Thymus (tissue), 11 donors: ENCODE results near the gene CRISPLD2. TPM values are rescaled to one million over a fixed set of nuclear protein-coding genes. Genes with fewer than 3 reads are reported as not detected.
"Not testable (repeated sequence)": the region's sequence is repeated elsewhere in the genome, so short reads cannot be mapped to it uniquely, and the experiment has no call there.

Source experiments
- DNase-seq, 9 donors: peaks; one replicate each; pipeline ENCODE4 v3.0.0-alpha.2; 2013; ENCODE audit warnings: low spot score in 9 of 9, low read depth in 6 of 9, missing footprints in 1 of 9
- H3K27ac ChIP-seq, 2 donors: one replicate each; pipeline ENCODE4 v1.5.1; 2013; ENCODE audit warnings: control low read depth in 1 of 2, low read depth in 1 of 2, low read length in 1 of 2, mild to moderate bottlenecking in 1 of 2, moderate library complexity in 1 of 2
- H3K27me3 ChIP-seq, 2 donors: one replicate each; pipeline ENCODE4 v1.5.1; 2013; ENCODE audit warnings: low read length in 1 of 2; ENCODE audit not compliant: control insufficient read depth in 2 of 2, insufficient read depth in 1 of 2
- H3K36me3 ChIP-seq, 2 donors: one replicate each; pipeline ENCODE4 v1.5.1; 2013; ENCODE audit warnings: low read length in 1 of 2, mild to moderate bottlenecking in 1 of 2, moderate library complexity in 1 of 2; ENCODE audit not compliant: control insufficient read depth in 2 of 2, insufficient read depth in 2 of 2
- H3K4me1 ChIP-seq, 2 donors: one replicate each; pipeline ENCODE4 v1.5.1; 2013; ENCODE audit warnings: low read length in 2 of 2; ENCODE audit not compliant: control insufficient read depth in 2 of 2, insufficient read depth in 2 of 2
- H3K4me3 ChIP-seq, 2 donors: one replicate each; pipeline ENCODE4 v1.5.1; 2013; ENCODE audit warnings: low read length in 2 of 2, control low read depth in 1 of 2, mild to moderate bottlenecking in 1 of 2
- H3K9me3 ChIP-seq, 2 donors: one replicate each; pipeline ENCODE4 v1.5.1; 2013; ENCODE audit warnings: low read length in 1 of 2, mild to moderate bottlenecking in 1 of 2; ENCODE audit not compliant: control insufficient read depth in 2 of 2, insufficient read depth in 1 of 2
- WGBS: extraction: QIAGEN DNeasy Blood & Tissue Kit; methylation state at CpG from one replicate; pipeline ENCODE4 v1.1.7; 2013; 5-methylcytosine and 5-hydroxymethylcytosine counted together
- polyA plus RNA-seq: library from polyadenylated mRNA; stranded (reverse); fragments of 200-250 nt; gene quantifications from one replicate; pipeline ENCODE4 v1.2.3, GENCODE V29; 2013
- total RNA-seq: library from RNA; stranded (reverse); fragments of 120-200 nt; gene quantifications from one replicate; pipeline ENCODE4 v1.2.4, GENCODE V29; 2013
- donor health status: healthy.

Gene CRISPLD2
- total and polyA plus RNA-seq, 2 donors, result 2.1 to 7.2 TPM

- WGBS, result 92% methylated on average over 9 of the region's 9 CpGs
- peaks cover 0 to 10% of the 10 kb centered on the region in 2 donors for H3K27me3 ChIP-seq
- DNase-seq, result no peak
- H3K9me3 ChIP-seq, result peaks cover 0 to 2% of the 10 kb centered on the region in 2 donors
- no peak overlapping the region for H3K27ac ChIP-seq
- H3K4me1 ChIP-seq, result peaks cover 0 to 5% of the 10 kb centered on the region in 2 donors
- no peak overlapping the region for H3K4me3 ChIP-seq
- H3K36me3 ChIP-seq, result no peaks in the 10 kb centered on the region
These were observed 48.5 kb downstream of the CRISPLD2 start for GRCh38 chr16:84868328-84868727.

- 97% methylated on average over 17 of the region's 17 CpGs for WGBS
- no peak for DNase-seq
- no peak overlapping the region for H3K27ac ChIP-seq
- H3K4me1 ChIP-seq, result peaks cover 0 to 5% of the 10 kb centered on the region in 2 donors
- H3K27me3 ChIP-seq, result peaks cover 0 to 10% of the 10 kb centered on the region in 2 donors
- no peaks in the 10 kb centered on the region for H3K36me3 ChIP-seq
- H3K4me3 ChIP-seq, result no peak overlapping the region
- H3K9me3 ChIP-seq, result peaks cover 0 to 2% of the 10 kb centered on the region in 2 donors
These were observed 49.2 kb downstream of the CRISPLD2 start for GRCh38 chr16:84868829-84869472.

GRCh38 chr16:84869473-84869845 lies 49.7 kb downstream of the CRISPLD2 start:
- H3K36me3 ChIP-seq, result no peaks in the 10 kb centered on the region

GRCh38 chr16:84872971-84873370 lies 53.2 kb downstream of the CRISPLD2 start:
- not testable (repeated sequence) for DNase-seq, H3K27ac ChIP-seq, H3K9me3 ChIP-seq, H3K27me3 ChIP-seq, H3K4me1 ChIP-seq, H3K4me3 ChIP-seq, H3K36me3 ChIP-seq
- whole genome bisulfite sequencing, result 96% methylated on average over 17 of the region's 17 CpGs

More at GRCh38 chr16:84869473-84869845, 49.7 kb downstream of the CRISPLD2 start:
- peaks cover 0 to 4% of the 10 kb centered on the region in 2 donors for H3K4me1 ChIP-seq
- H3K27me3 ChIP-seq, result peaks cover 0 to 10% of the 10 kb centered on the region in 2 donors
- WGBS, result 95% methylated on average over 15 of the region's 15 CpGs
- no peak for DNase-seq
- H3K9me3 ChIP-seq, result peaks cover 0 to 2% of the 10 kb centered on the region in 2 donors
- H3K4me3 ChIP-seq, result no peak overlapping the region
- H3K27ac ChIP-seq, result no peak overlapping the region

DNA sequence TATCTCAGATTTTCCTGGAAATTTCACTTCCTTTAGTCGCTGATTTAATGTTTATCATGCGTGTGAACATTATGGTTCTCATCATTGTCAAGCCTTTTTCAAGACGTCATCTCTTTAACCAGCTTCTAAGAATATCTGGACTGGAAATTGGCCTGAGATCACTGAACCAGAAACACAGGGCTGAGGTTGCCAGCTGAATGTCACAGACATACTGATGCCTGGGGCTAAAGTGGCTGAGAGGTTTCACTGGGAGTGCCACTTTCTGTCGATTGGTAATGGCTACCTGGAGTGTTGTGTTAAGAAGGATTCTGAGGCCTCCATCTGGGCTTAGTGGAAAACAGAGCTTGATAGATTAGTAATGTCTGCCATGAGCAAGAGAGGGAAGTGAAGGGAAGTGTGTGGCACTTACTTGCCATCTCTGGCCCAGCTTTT lies 54.2 kb downstream of the CRISPLD2 start:
- Histone ChIP-seq H3K36me3 (no peaks in the 10 kb centered on the region), H3K4me1 (no peaks in the 10 kb centered on the region), H3K4me3 (no peak overlapping the region), H3K27ac (no peak overlapping the region), H3K27me3 (no peaks in the 10 kb centered on the region), H3K9me3 (no peaks in the 10 kb centered on the region)
- WGBS, result 70% methylated on average over 4 of the region's 4 CpGs
- no peak for DNase-seq

GRCh38 chr16:84874553-84874952 lies 54.8 kb downstream of the CRISPLD2 start:
- DNase-seq, result no peak
- Histone ChIP-seq H3K36me3 (no peaks in the 10 kb centered on the region), H3K27ac (no peak overlapping the region), H3K9me3 (no peaks in the 10 kb centered on the region), H3K27me3 (no peaks in the 10 kb centered on the region), H3K4me3 (no peak overlapping the region), H3K4me1 (no peaks in the 10 kb centered on the region)
- 96% methylated on average over 5 of the region's 5 CpGs for WGBS

DNA sequence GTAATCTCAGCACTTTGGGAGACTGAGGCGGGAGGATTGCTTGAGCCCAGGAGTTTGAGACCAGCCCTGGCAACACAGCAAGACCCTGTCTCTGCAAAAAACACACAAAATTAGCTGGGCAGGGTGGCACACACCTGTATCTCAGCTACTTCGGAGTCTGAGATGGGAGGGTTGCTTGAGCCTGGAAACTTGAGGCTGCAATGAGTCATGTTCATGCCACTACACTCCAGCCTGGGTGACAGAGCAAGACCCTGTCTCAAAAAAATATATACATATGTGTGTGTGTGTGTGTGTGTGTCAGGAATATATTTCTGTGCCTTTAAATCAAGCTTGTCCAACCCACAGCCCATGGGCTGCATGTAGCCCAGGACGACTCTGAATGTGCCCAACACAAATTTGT lies 55.2 kb downstream of the CRISPLD2 start:
- H3K27ac ChIP-seq, result no peak overlapping the region
- H3K4me3 ChIP-seq, result no peak overlapping the region
- WGBS, result 92% methylated on average over 3 of the region's 3 CpGs
- no peaks in the 10 kb centered on the region for H3K4me1 ChIP-seq
- no peak for DNase-seq
- no peaks in the 10 kb centered on the region for H3K27me3 ChIP-seq
- no peaks in the 10 kb centered on the region for H3K9me3 ChIP-seq
- H3K36me3 ChIP-seq, result no peaks in the 10 kb centered on the region

DNA sequence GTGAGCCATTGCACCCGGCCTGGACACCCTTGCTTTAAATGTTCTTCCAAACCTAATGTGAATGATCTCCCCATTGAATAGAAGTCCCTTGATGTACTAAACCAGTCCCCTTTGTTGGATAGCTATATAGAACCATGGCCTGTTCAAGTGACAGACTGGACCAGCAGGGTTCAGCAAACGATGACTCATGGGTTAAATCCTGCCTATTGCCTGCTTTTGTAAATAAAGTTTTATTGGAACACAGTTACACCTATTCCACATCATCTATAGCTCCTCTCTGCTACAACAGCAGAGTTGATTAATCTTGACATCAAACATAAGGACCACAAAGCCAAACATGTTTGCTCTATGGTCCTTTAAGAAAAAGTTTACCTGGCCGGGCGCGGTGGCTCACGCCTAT lies 56.1 kb downstream of the CRISPLD2 start:
- WGBS, result 96% methylated on average over 6 of the region's 6 CpGs
- Histone ChIP-seq H3K36me3 (no peaks in the 10 kb centered on the region), H3K4me1 (no peaks in the 10 kb centered on the region), H3K27me3 (no peaks in the 10 kb centered on the region), H3K9me3 (no peaks in the 10 kb centered on the region), H3K27ac (no peak overlapping the region), H3K4me3 (no peak overlapping the region)
- DNase-seq, result no peak

DNA sequence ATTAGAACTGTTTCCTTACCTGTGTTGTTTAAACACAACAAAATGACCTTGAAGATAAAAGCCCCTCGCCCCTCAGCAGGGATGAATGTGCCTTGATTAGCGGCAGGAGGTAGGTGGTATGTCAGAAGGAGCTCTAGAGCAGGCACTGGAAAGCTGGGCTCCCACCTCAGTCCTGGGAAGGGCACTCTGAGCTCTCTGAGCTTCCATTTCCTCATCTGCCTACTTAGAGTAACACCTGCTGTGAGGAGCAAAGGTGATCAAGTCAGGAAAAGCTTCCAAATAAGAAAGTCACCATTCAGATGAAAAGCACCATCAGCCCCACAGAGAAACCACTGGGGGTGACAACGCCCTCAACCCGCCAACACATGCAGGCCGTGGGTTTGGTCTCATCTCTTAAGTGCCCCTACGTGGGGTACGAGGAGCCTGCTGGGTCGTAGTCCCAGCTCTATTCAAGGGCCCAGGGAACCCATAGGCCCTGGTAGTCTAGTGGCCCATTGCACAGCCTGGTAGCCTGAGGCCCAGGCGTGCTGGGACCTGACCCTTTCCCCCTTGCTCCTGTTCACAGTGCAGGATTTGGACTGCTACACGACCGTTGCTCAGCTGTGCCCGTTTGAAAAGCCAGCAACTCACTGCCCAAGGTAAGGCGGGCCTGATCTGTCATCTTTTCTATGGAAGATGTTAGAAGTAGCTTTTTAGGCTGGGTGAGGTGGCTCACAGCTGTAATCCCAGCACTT lies 57.3 kb downstream of the CRISPLD2 start:
- no peaks in the 10 kb centered on the region for H3K4me1 ChIP-seq

More for the DNA sequence above, 57.3 kb downstream of the CRISPLD2 start:
- H3K4me3 ChIP-seq, result no peak overlapping the region
- no peak overlapping the region for H3K27ac ChIP-seq
- H3K36me3 ChIP-seq, result no peaks in the 10 kb centered on the region
- 82% methylated on average over 13 of the region's 13 CpGs for WGBS
- H3K9me3 ChIP-seq, result no peaks in the 10 kb centered on the region
- H3K27me3 ChIP-seq, result no peaks in the 10 kb centered on the region
- no peak for DNase-seq
